AG09309 (cell line): ENCODE measurements around the gene KRTAP10-8.

Source experiments
- DNase-seq: peaks from one replicate; pipeline ENCODE4 v3.0.0-alpha.2; 2010; ENCODE audit warnings: low read depth
- H3K4me3 ChIP-seq: 2 replicates; pipeline ENCODE4 v1.5.1; 2011; ENCODE audit warnings: mild to moderate bottlenecking, low read depth, low read length, moderate library complexity; ENCODE audit not compliant: control insufficient read depth
- CTCF ChIP-seq: IDR thresholded peaks from 2 replicates; pipeline ENCODE4 v1.5.1; 2011; ENCODE audit warnings: mild to moderate bottlenecking, low read depth, low read length, inconsistent platforms; ENCODE audit not compliant: insufficient read depth, control insufficient read depth; ENCODE audit errors: missing control alignments

The KRTAP10-8 gene

GRCh38 chr21:44616591-44616926, 4.7 kb downstream of the KRTAP10-8 start:
- H3K4me3 ChIP-seq, result no peak overlapping the region
- no peak for TF ChIP-seq CTCF
- DNase-seq, result no peak

GRCh38 chr21:44617071-44617501, 5.2 kb downstream of the KRTAP10-8 start:
- TF ChIP-seq CTCF, result no peak
- H3K4me3 ChIP-seq, result no peak overlapping the region
- no peak for DNase-seq

- no peak overlapping the region for H3K4me3 ChIP-seq
- DNase-seq, result no peak
- peak; percentile 47 for TF ChIP-seq CTCF
Measured at GRCh38 chr21:44618504-44618903, 6.6 kb downstream of the KRTAP10-8 start.

GRCh38 chr21:44618909-44619308, 7.0 kb downstream of the KRTAP10-8 start:
- no peak overlapping the region for H3K4me3 ChIP-seq
- DNase-seq, result no peak
- no peak for TF ChIP-seq CTCF

- DNase-seq, result no peak
- no peak overlapping the region for H3K4me3 ChIP-seq
- TF ChIP-seq CTCF, result no peak
Measured at GRCh38 chr21:44619886-44620285, 8.0 kb downstream of the KRTAP10-8 start.

GRCh38 chr21:44623575-44623974, 11.7 kb downstream of the KRTAP10-8 start:
- TF ChIP-seq CTCF, result no peak
- no peak for DNase-seq
- H3K4me3 ChIP-seq, result no peak overlapping the region

- H3K4me3 ChIP-seq, result no peak overlapping the region
- no peak for TF ChIP-seq CTCF
- no peak for DNase-seq
Measured at GRCh38 chr21:44625756-44626155, 13.9 kb downstream of the KRTAP10-8 start.
